ENCODE measurements around the gene COBL. TPM values are rescaled to one million over a fixed set of nuclear protein-coding genes. Genes with fewer than 3 reads are reported as not detected.

Gene COBL
- total and polyA plus RNA-seq, 8 donors = 7.4 to 32.0 (median 16.8) TPM

- no peak for FAIRE-seq
- Histone ChIP-seq H3K27me3 (no peaks in the 10 kb centered on the region), H3K4me3 (no peak overlapping the region), H3K36me3 (no peaks in the 10 kb centered on the region), H3K27ac (no peak overlapping the region), H3K4me1 (peaks cover 0 to 5% (median 4%) of the 10 kb centered on the region in 3 donors), H3K9me3 (no peaks in the 10 kb centered on the region)
- ATAC-seq = no peak
- no peak for DNase-seq
- TF ChIP-seq CTCF (IDR thresholded peaks at IDR 0.05) = no peak
- intact Hi-C loops (cut with DNase I) = loop anchor here in 1 of 3 donors (10.0 kb wide), 1 partner anchor 52 kb away; no protein-coding TSS in a partner anchor
- 96% methylated on average over 14 of the region's 14 CpGs for WGBS, 2 donors
These were observed 233.6 kb downstream of the COBL start for GRCh38 chr7:51082940-51083533.

- ATAC-seq = peak in 2 of 4 donors; percentile 19 to 41
- FAIRE-seq = no peak
- H3K9me3 ChIP-seq = no peaks in the 10 kb centered on the region
- no peak for TF ChIP-seq CTCF (IDR thresholded peaks at IDR 0.05)
- H3K4me1 ChIP-seq = peaks cover 1 to 8% (median 5%) of the 10 kb centered on the region in 3 donors
- intact Hi-C loops (cut with DNase I) = loop anchor here in 1 of 3 donors (10.0 kb wide), 1 partner anchor 53 kb away; no protein-coding TSS in a partner anchor
- 75 to 81% methylated on average over 19 of the region's 19 CpGs for WGBS, 2 donors
- H3K4me3 ChIP-seq = no peak overlapping the region
- no peaks in the 10 kb centered on the region for H3K27me3 ChIP-seq
- H3K27ac ChIP-seq = no peak overlapping the region
- no peak for DNase-seq
- no peaks in the 10 kb centered on the region for H3K36me3 ChIP-seq
These were observed 234.3 kb downstream of the COBL start for GRCh38 chr7:51082096-51082840.

- DNase-seq = no peak
- Histone ChIP-seq H3K27me3 (no peaks in the 10 kb centered on the region), H3K9me3 (no peaks in the 10 kb centered on the region), H3K4me3 (no peak overlapping the region), H3K27ac (no peak overlapping the region), H3K36me3 (no peaks in the 10 kb centered on the region), H3K4me1 (peaks cover 10 to 15% (median 10%) of the 10 kb centered on the region in 3 donors)
- intact Hi-C loops (cut with DNase I) = loop anchor here in 1 of 3 donors (10.0 kb wide), 1 partner anchor 53 kb away; no protein-coding TSS in a partner anchor
- WGBS, 2 donors = 78 to 82% methylated on average over 11 of the region's 11 CpGs
- no peak for TF ChIP-seq CTCF (IDR thresholded peaks at IDR 0.05)
- no peak for ATAC-seq
- FAIRE-seq = no peak
These were observed 235.2 kb downstream of the COBL start for GRCh38 chr7:51081270-51081890.

- intact Hi-C loops (cut with DNase I) = loop anchor here in 1 of 3 donors (10.0 kb wide), 1 partner anchor 54 kb away; no protein-coding TSS in a partner anchor
- no peaks in the 10 kb centered on the region for H3K9me3 ChIP-seq
- no peaks in the 10 kb centered on the region for H3K27me3 ChIP-seq
- ATAC-seq = no peak
- no peaks in the 10 kb centered on the region for H3K36me3 ChIP-seq
- 90% methylated on average over 12 of the region's 12 CpGs for WGBS, 2 donors
- DNase-seq = no peak
- TF ChIP-seq CTCF (IDR thresholded peaks at IDR 0.05) = no peak
- peaks cover 12 to 20% (median 15%) of the 10 kb centered on the region in 3 donors for H3K4me1 ChIP-seq
- FAIRE-seq = no peak
- H3K4me3 ChIP-seq = no peak overlapping the region
- no peak overlapping the region for H3K27ac ChIP-seq
These were observed 235.9 kb downstream of the COBL start for GRCh38 chr7:51080622-51081269.
